Measurements from ENCODE around the gene CAMTA1.

The CAMTA1 gene

DNA sequence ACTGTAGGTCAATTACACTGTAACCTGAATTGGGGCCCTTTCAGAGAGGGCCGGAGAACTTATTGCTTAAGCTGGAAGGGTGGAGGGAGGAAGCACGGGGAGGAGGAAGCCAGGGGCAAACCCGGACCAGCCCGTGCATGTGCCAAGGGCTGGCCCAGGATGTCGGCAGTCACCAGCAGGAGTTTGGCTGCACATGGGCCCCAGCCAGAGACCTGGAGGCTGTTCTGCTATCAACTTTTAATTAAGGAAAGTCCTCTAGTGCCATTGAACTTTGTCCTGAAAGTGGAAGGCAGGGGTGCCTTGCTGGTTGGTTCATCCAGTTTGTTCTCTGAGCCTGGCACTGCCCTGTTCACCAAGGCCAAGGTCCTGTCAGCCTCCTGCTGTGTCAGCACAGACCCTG, 785.1 kb downstream of the CAMTA1 start:
- DNase-seq (ENCODE audit: low spot score), result no peak

DNA sequence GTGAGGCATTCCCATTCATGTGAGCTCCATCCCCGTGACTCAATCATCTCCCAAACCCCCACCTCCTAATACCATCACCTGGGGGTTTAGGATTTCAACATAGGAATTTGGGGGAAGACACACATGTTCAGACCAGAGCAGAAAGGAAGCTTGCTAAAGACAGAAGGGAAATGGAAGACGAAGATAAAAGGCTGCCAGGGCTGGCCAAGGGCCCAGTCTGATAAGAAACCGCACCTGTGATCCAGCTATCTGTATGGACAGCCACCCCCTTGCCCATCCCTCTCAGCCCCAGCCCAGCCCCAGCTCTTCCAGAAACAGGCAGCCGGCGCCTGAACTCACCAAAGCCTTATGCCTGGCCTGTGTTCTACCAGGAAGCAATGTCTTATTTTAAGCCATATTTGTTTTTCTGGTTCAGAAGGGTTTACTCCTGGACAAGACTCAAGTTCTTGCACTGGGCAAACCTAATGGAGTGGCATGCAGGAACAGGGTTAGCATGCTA, 787.4 kb downstream of the CAMTA1 start:
- DNase-seq (ENCODE audit: low spot score), result no peak

DNA sequence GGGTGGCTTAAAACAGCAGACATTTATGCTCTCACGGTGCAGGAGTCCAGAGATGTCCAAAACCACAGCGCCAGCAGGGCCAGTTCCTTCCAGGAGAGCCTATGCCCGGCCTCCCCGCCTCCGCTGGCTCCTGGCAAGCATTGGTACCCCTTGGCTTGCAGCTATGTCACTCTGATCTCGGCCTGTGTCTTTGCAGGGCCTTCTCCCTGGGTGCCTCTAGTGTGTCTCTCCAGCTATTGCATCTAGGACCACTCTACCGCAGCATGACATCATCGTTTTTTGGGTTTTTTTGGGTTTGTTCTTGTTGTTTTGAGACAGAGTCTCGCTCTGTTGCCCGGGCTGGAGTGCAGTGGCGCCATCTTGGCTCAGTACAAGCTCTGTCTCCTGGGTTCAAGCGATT, 788.2 kb downstream of the CAMTA1 start:
- no peak for DNase-seq (ENCODE audit: low spot score)

DNA sequence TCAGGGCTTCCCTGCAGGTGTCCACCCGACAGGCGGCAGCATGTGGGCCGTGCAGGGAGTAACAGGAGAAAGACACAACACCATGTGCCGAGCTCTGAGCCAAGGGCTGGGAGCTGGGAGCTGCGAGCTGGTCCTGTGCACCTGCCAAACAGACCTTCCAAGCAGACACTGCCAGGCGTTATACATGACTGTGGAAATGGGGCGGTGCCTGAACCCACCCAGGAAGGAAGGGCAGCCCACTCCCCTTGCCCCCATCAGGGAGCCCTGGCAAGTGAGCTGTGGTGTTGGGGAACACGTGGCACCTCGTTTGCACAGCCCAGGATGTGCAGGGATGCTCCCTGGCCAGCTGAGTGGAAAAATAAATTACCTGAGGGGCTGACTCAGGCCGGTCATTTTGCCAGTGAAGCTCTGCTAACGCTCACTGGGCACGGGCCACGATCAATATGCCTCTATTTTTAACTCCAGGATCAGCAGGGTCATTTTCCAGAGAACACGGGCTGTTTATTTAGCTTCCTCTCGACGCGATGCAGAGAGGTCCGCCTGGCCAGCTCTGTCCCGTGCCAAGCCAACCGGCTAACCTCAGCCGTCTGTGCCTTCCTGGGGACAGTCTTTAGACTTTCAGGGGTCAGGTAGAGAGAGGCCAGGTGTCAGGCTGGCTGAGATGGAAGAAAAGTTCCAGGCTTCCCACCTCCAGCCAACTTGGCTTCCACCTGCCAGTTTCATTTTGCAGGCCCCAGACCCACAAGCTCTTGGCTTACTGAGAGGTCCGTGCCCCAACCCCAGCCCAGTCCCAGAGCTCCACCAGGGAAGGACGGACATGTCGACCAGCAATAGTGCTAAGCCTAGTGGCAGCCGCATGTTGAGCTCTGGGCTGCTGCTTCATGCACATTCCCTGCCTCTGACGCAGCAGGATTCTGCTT, 789.1 kb downstream of the CAMTA1 start:
- peak; percentile 48 for DNase-seq (ENCODE audit: low spot score)

DNA sequence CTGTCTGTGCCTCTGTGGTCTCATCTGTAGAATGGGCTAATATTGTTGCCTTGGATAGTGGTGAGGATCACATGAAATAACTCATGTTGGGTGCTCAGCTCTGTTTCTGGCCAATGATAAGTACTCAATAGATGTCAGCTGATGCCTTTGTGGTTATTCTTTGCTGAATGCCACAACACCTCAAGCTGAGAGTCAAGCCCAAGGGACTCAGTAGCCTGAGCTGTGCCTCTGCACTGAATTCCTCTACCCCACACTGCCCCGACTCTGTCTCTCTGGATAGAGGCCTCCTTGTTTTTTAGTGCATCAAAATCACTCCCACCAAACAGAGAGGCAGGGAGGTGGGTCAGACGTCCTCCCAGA, 789.8 kb downstream of the CAMTA1 start:
- no peak for DNase-seq (ENCODE audit: low spot score)

DNA sequence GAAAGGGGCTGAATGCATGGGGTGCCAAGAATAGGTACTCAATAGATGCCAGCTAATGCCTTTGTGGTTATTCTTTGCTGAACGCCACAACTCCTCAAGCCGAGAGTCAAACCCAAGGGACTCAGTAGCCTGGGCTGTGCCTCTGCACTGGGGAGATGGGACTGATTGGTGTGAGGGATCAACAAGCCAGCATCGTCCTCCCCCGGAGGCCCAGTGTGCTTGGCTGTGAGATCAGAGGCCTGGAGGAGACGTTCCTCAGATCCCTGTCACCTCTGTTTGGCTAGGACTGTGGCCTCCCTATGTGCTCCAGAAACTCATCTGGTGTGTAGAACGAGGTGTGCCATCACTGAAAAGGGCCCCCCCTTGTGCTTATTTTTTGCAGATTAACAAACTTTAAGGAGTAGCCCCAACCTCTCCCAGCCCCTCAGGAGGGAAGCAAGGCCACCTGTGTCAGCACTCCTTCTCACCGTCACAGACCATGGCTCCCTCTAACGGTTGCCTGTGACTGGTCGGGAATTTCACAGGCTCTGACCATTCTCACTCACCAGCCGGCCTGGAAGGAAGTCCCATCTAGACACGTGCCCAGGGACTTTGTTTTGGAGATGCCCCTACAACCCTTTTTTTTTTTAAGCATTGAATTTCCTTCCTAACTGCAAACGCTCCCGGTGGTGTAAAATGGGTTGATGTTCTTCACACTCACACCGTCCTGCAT, 791.8 kb downstream of the CAMTA1 start:
- no peak for DNase-seq (ENCODE audit: low spot score)

DNA sequence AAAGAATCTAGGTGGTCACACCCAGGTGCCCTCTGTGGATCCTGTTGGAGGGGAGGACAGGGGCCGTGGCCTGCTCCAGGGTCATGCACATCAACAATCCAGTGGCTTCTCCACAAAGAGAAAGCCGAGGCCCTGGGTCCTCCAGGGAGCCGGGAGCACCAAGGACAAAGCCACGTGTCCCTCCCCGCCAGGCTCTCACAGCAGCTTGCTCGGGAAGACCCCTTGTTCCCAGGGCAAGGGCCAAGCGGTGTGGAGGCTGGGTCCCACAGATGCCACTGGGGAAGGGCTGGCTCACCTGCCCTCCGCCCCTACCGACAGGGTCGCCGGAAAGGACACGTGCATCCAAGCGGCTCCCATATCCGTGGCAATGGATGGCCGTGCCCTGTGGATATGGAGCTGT, 793.0 kb downstream of the CAMTA1 start:
- DNase-seq (ENCODE audit: low spot score), result no peak

DNA sequence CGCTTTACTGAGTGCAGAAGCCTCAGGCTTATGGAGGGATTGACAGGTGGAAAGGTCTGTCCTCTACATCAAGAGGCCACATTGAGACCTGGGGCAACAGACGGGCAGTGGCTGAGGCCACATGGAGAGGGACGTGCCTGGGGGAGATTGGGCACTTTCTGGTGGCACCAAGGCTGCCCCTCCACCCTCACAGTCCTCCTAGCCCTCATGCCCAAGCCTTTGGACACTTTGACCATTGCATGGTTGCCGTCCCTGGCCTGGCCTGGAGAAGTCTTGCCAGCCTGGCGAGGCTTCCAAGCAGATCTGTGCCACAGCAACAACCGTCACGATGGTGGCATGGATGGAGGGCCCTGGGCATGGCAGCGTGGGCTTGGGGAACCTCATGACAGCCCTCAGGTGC, 793.8 kb downstream of the CAMTA1 start:
- no peak for DNase-seq (ENCODE audit: low spot score)

DNA sequence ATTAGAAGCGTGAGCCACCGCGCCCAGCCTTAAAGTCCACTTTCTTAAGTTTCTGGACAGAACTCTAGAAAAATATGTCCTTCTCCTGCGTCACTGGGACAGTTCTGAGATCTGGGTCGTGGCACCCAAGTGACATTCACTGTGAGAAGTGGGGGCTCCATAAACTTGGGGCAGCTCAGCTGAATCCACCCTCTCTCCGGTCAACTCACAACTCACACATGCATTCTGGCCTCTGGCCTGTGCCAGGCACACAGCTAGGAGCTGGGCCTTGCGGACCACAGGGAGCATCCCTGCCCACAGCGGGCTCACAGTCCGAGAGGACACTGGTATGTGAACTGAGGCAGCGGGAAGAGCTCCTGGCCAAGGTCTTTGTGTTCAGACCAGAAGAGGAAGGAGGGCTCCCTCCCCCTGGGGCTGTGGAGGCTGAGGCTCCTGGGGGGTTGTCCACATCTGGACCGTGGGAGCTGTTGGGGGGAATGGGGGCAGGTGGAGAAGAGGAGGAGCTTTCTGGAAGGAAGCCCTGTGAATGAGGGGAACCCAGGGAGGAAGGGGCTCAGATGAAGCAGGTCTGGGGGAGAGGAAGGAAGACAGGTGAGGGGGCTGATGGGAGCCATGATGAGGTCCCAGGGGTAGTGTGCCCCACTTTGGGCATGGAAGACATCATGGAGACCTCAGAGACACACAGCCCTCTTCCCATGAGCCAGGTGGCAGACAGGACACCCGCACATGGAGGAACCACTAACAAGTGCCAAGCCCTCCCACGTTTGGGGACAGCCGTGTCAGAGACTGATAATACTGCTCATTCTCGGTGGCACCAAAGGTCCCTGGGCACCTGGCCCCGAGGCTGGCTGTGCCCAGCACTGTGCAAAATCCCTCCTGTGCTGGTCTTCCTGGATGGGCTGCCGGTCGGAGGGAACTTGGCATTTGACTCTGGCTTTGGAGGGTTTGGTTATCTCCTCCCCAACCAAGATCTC, 794.9 kb downstream of the CAMTA1 start:
- DNase-seq (ENCODE audit: low spot score), result no peak

DNA sequence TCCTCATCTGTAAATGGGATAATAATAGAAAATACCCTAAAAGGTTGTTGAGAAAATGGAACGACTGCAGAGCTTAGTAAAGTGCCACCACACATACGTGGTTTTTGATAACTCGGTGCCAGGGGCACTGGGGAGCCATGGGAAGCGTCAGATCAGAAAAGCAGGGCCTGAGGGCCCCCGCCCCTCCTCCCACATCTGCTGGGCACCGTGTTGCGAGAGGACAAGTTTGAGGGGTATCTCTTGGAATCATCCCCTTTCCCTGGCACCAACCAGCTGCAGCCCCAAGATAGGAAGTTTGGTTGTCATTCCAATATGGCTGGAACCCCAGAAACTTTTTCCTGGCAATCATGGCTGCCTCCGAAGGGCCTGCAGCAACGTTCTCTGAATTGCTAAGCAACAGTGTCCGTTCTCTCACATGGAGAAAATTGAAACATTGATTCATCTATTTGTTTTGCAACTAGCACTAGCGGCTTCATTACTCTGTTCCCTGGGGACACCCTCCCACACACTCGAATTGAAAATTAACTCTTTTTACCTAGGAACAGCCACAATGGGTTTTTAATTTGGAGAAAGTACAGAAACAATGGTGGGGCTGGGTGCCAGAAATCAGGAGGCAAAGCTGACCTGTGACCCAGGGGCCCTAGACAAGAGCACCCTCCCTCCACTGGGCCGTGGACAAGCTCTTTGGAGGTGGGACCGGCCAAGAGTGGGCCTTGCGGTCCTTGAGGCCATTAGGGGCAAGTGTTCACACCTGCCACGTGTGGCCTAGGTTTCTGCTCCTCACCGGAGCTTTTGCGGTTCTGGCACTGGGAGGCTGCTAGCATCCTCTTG, 795.9 kb downstream of the CAMTA1 start:
- DNase-seq (ENCODE audit: low spot score), result no peak

DNA sequence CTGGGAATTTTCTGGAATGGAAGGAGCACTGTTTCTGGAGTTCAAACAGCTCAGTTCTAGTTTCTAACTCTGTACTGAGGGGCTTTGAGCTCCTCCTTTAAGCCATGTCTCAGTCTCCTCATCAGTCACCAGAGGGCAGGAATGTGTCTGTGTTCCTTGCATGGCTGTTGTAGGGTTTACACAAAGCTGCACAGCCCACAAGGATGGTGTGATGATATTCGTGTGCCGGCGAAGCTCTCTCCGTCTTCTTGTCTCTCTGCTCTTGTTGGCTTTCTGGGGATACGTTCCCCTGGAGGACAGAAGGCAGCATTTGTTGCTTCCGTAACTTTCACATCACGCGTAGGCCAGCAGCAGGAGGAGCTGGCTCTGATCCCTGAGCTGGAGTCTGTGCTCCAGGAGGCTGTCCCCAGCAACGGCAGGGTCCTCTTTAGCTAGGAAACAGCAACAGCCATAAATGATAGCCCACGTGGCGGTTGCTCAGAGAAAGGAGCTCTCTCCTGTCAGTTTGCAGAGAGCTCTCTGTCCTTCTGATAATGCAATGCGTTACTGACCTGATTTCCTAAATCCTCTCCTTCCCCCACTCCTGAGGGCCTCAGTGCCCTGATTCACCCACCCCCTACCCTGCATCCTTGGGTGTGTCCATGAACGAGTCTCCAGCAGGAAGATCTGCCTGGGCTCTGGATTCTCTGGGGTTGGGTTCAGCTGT, 796.7 kb downstream of the CAMTA1 start:
- peak; percentile 59 for DNase-seq (ENCODE audit: low spot score)

DNA sequence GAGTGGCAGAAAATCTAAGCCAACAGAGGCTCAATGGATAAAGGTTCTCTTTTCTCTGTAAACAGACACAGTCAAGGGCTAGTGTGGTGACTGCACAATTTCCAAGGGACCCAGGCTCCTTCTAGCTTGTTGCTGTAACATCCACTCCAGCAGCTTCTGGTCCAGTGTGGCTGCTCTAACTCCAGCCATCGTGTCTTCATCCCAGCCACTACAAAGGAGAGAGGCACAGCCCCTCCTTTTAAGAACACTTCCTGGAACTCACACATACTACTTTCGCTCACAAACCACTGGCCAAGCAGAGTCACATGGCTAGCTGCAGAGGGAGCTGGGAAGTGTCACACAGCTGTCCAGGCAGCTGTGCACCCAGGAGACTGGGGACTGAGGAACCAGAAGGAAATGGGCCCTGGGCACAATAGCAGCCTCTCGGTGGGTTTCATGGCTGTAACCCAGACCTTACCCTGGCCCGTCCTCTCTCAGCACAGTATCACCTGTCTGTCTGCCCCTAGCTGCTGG, 797.3 kb downstream of the CAMTA1 start:
- no peak for DNase-seq (ENCODE audit: low spot score)

DNA sequence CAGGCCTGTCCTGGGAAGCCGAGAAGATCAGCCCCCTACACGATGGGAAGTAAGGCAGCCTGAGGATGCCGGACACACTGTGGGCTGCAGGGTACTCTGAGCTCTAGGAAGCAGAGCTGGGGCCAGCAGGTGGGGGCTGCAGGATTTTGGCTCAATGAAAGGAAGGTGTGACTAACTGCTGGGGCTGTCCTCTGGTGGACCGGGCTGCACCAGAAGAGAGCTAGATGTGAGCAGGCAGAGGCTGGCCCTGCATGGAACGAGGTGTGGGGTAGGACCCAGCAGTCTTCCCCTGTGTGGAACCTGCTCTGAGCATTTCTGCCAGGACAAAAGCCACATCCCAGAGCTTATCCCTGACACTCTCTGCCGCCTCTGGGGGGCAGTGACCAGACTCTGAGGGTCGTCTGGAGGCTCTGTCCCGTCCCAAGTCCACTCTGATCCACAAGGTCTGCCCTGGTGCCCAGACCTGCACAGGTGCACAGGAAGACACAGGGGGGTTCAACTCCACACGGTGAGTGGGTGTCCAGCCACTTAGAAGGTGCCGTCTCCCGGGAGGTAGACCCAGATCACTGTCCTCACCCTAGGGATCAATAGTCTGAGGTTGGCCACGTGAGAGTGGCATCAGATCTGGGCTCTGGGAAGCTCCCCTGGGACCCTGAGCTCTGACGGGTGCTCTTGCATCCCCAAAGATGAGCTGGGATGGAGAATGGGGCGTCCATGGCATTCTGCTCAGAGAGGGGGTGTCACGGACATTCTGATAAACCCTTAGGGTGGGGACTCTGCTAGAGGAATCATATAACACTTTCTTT, 798.2 kb downstream of the CAMTA1 start:
- no peak for DNase-seq (ENCODE audit: low spot score)

DNA sequence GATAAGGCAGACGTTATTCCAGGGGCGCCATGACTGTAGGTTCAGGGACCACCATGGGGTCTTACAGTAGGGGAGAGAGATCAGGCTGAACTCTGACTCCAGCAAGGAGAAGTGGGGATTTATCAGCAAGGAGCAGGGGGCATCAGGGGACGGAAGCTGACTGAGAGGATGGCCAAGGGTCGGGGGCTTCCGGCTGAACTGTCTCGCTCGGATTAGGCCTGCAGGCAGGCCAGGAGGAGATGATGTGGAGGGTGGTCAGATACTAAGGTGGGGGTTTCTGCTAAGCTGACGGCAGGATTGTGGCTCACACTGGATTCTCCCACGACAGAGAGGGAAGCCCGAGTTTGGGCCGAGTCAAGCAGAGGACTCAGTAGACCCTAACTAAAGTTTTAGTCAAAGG, 798.9 kb downstream of the CAMTA1 start:
- DNase-seq (ENCODE audit: low spot score), result no peak

DNA sequence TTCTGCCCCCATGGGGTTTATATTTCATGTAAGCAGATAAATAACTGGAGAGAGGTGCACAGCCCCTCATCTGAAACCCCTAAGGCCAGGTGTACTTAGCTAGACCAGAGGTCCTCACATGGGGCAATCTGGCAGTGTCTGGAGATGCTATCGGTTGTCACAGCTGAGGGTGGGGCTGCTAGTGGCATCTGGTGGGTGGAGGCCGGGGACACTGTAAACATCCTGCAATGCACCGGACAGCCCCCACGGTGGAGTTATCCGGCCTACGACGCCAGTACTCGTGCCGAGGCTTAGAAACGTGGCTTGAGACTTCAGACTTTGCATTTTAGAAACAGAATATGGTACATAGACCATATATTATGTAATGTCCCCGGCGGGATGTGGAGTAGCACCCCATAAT, 799.4 kb downstream of the CAMTA1 start:
- DNase-seq (ENCODE audit: low spot score), result no peak

DNA sequence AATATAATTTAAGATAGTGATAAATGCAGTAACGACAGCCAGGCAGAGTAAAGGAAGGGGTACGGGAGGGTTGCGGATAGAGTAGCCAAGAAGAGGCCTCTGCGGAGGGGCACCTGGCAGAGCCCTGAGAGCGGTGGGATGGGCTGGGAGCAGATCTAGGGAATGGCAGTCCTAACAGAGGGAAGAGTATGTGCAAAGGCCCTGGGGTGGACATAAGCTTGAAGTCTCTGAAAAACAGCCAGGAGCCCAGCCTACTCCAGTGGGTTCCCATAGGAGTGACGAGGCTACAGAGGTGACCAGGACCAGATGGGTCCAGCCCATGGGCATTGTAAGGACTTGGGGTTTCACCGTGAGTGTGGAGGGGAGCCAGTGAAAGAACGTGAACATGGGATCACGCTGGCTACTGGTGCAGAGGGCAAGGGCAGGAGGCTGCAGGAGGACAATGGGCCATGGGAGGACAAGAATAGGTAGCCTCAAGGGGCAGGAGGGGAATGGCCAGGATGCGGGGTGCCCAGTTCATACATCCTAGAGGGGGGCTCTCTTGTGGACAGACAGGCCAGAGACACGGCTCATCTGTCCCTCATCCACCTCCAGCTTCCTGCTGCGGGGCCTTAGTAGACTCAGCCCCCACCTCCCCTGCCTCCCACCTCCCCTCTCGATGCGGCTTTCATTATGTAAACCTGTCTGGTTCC, 800.1 kb downstream of the CAMTA1 start:
- DNase-seq (ENCODE audit: low spot score), result no peak

DNA sequence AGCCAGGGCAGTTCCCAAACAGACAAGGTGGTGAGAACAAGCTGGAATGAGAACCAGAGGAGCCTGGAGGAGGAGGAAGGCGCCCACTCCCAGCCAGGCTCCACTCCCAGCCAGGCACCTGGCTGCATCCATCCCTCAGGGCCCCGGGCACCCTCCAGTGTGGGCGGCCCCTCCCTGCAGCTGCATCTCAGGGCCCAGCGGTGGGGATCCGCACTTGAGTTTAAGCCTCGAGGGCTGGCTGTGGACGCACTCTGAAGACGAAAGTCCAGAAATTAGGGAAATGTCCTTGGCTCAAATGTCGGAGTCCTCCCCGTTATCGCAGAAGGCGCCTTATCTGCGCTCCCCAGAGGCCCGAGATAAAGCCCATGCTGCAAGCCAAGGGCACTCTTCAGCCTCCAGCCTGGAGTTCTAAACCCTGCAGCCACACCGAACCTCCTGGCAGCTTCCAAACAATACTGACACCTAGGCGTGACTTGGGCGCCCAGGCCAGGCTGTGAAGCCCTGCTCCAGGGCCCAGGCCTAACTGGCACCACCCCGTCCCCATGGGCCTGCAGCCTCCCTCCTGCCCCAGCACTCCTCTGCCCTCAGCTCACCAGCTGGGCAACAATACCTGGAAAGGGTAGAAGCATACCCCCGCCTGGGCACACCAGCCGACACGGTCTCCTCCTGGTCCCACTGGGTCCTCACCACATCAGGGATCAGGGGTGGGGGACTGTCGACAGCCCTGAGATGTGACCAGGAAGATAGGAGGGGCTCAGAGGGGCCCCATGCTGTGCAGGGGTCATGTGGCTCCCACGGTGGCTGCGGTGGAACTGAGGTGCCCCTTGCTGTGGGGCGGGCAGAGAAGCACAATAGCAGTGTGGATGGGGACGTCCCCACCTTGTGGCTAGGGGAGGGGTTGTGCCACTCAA, 801.0 kb downstream of the CAMTA1 start:
- DNase-seq (ENCODE audit: low spot score), result no peak

Data from cerebellar cortex (tissue), 1 donor.